ENCODE results near the gene MS4A12. TPM values are rescaled to one million over a fixed set of nuclear protein-coding genes. Genes with fewer than 3 reads are reported as not detected.
"Not testable (repeated sequence)": the region's sequence is repeated elsewhere in the genome, so short reads cannot be mapped to it uniquely, and the experiment has no call there.

MS4A12 gene
- total RNA-seq, result not detected

GRCh38 chr11:60492488-60493009 lies at the start of gene MS4A12:
Gene MS4A12 (plus strand): TSS chr11:60492778. CDS start chr11:60497319, 4,541 bp downstream.
- H3K4me1 Mint-ChIP-seq, result no peaks in the 10 kb centered on the region
- CTCF ChIA-PET, result no interaction called here

GRCh38 chr11:60447070-60447469 lies 45.5 kb upstream of the MS4A12 start:
- ChIA-PET POLR2A (no interaction called here), CTCF (no interaction called here)
- Mint-ChIP-seq H3K4me3 (no peak overlapping the region), H3K27me3 (no peaks in the 10 kb centered on the region), H3K27ac (no peak overlapping the region), H3K36me3 (ENCODE audit: low read depth) (no peaks in the 10 kb centered on the region), H3K4me1 (peaks cover 12% of the 10 kb centered on the region), H3K9me3 (no peaks in the 10 kb centered on the region)
- DNase-seq, result no peak

More at GRCh38 chr11:60492488-60493009, at the start of gene MS4A12:
- Mint-ChIP-seq H3K27ac (no peak within 1 kb of the TSS), H3K36me3 (ENCODE audit: low read depth) (no peaks in the 10 kb centered on the region), H3K9me3 (no peaks in the 10 kb centered on the region), H3K27me3 (peaks cover 14% of the 10 kb centered on the region), H3K4me3 (no peak within 1 kb of the TSS)
- no peak for DNase-seq
- POLR2A ChIA-PET, result no interaction called here

- ChIA-PET POLR2A (no interaction called here), CTCF (no interaction called here)
- no peak for DNase-seq
- Mint-ChIP-seq H3K27me3 (no peaks in the 10 kb centered on the region), H3K36me3 (ENCODE audit: low read depth) (no peaks in the 10 kb centered on the region), H3K4me3 (no peak overlapping the region), H3K9me3 (no peaks in the 10 kb centered on the region), H3K27ac (no peak overlapping the region), H3K4me1 (peaks cover 10% of the 10 kb centered on the region)
Measured at GRCh38 chr11:60447846-60448245, 44.7 kb upstream of the MS4A12 start.

- H3K36me3 Mint-ChIP-seq (ENCODE audit: low read depth); H3K4me1 Mint-ChIP-seq; H3K9me3 Mint-ChIP-seq; CTCF ChIA-PET; H3K27me3 Mint-ChIP-seq; H3K4me3 Mint-ChIP-seq; H3K27ac Mint-ChIP-seq; DNase-seq; POLR2A ChIA-PET: not testable (repeated sequence)
Measured at GRCh38 chr11:60451185-60451584, 41.4 kb upstream of the MS4A12 start.

- POLR2A ChIA-PET, result no interaction called here
- no peak overlapping the region for H3K4me3 Mint-ChIP-seq
- peaks cover 14% of the 10 kb centered on the region for H3K27me3 Mint-ChIP-seq
- H3K27ac Mint-ChIP-seq, result no peak overlapping the region
- no peaks in the 10 kb centered on the region for H3K36me3 Mint-ChIP-seq (ENCODE audit: low read depth)
- CTCF ChIA-PET, result no interaction called here
- H3K4me1 Mint-ChIP-seq, result no peaks in the 10 kb centered on the region
- H3K9me3 Mint-ChIP-seq, result no peaks in the 10 kb centered on the region
- DNase-seq, result no peak
Measured at GRCh38 chr11:60454212-60454611, 38.4 kb upstream of the MS4A12 start.

GRCh38 chr11:60455531-60456042 lies 37.0 kb upstream of the MS4A12 start, which contains the start of gene MS4A1:
Gene MS4A1 (plus strand): TSS chr11:60455847. CDS start chr11:60462375, 6,528 bp downstream.
- H3K27me3 Mint-ChIP-seq, result peaks cover 14% of the 10 kb centered on the region
- H3K9me3 Mint-ChIP-seq, result no peaks in the 10 kb centered on the region
- POLR2A ChIA-PET, result interaction anchor here (1.1 kb wide), 1 partner anchor 21 kb away, joined by 4 read pairs; no protein-coding TSS in a partner anchor
- CTCF ChIA-PET, result no interaction called here
- H3K27ac Mint-ChIP-seq, result no peak within 1 kb of the TSS
- H3K4me3 Mint-ChIP-seq, result no peak within 1 kb of the TSS
- DNase-seq, result no peak
- H3K4me1 Mint-ChIP-seq, result no peaks in the 10 kb centered on the region
- no peaks in the 10 kb centered on the region for H3K36me3 Mint-ChIP-seq (ENCODE audit: low read depth)

GRCh38 chr11:60457576-60457975 lies 35.0 kb upstream of the MS4A12 start:
- CTCF ChIA-PET, result no interaction called here
- Mint-ChIP-seq H3K9me3 (no peaks in the 10 kb centered on the region), H3K4me3 (no peak overlapping the region), H3K27me3 (peaks cover 14% of the 10 kb centered on the region), H3K36me3 (ENCODE audit: low read depth) (no peaks in the 10 kb centered on the region), H3K27ac (no peak overlapping the region), H3K4me1 (no peaks in the 10 kb centered on the region)
- DNase-seq, result no peak
- POLR2A ChIA-PET, result no interaction called here

GRCh38 chr11:60459345-60459744 lies 33.2 kb upstream of the MS4A12 start:
- CTCF ChIA-PET, result no interaction called here
- Mint-ChIP-seq H3K4me1 (peaks cover 3% of the 10 kb centered on the region), H3K4me3 (no peak overlapping the region), H3K36me3 (ENCODE audit: low read depth) (no peaks in the 10 kb centered on the region), H3K27me3 (peaks cover 11% of the 10 kb centered on the region), H3K9me3 (no peaks in the 10 kb centered on the region), H3K27ac (no peak overlapping the region)
- POLR2A ChIA-PET, result no interaction called here
- DNase-seq, result no peak

GRCh38 chr11:60468829-60469228 lies 23.7 kb upstream of the MS4A12 start:
- ChIA-PET POLR2A (no interaction called here), CTCF (interaction anchor here (1.0 kb wide), 1 partner anchor 106 kb away, joined by 3 read pairs; no protein-coding TSS in a partner anchor)
- H3K9me3 Mint-ChIP-seq, result no peaks in the 10 kb centered on the region
- H3K4me3 Mint-ChIP-seq, result no peak overlapping the region
- H3K36me3 Mint-ChIP-seq (ENCODE audit: low read depth), result no peaks in the 10 kb centered on the region
- peaks cover 13% of the 10 kb centered on the region for H3K27me3 Mint-ChIP-seq
- H3K4me1 Mint-ChIP-seq, result no peaks in the 10 kb centered on the region
- no peak for DNase-seq
- no peak overlapping the region for H3K27ac Mint-ChIP-seq

- no peaks in the 10 kb centered on the region for H3K9me3 Mint-ChIP-seq
- CTCF ChIA-PET, result no interaction called here
- no peak overlapping the region for H3K27ac Mint-ChIP-seq
Measured at GRCh38 chr11:60469723-60470122, 22.9 kb upstream of the MS4A12 start.

GRCh38 chr11:60477035-60477445 lies 15.5 kb upstream of the MS4A12 start:
- POLR2A ChIA-PET, result interaction anchor here (0.7 kb wide), 1 partner anchor 21 kb away, joined by 4 read pairs; the partner anchor contains the start of gene MS4A1

More at GRCh38 chr11:60469723-60470122, 22.9 kb upstream of the MS4A12 start:
- no peaks in the 10 kb centered on the region for H3K36me3 Mint-ChIP-seq (ENCODE audit: low read depth)
- H3K4me1 Mint-ChIP-seq, result no peaks in the 10 kb centered on the region
- no peak overlapping the region for H3K4me3 Mint-ChIP-seq
- H3K27me3 Mint-ChIP-seq, result peaks cover 13% of the 10 kb centered on the region
- POLR2A ChIA-PET, result no interaction called here
- no peak for DNase-seq

GRCh38 chr11:60482361-60482760 lies 10.2 kb upstream of the MS4A12 start:
- Mint-ChIP-seq H3K36me3 (ENCODE audit: low read depth) (no peaks in the 10 kb centered on the region), H3K4me1 (peaks cover 9% of the 10 kb centered on the region), H3K9me3 (no peaks in the 10 kb centered on the region), H3K27ac (no peak overlapping the region), H3K27me3 (peaks cover 15% of the 10 kb centered on the region), H3K4me3 (no peak overlapping the region)
- POLR2A ChIA-PET, result no interaction called here
- CTCF ChIA-PET, result interaction anchor here (1.1 to 1.2 kb wide), 2 partner anchors 119 to 138 kb away, joined by 3 to 4 read pairs; no protein-coding TSS in a partner anchor
- no peak for DNase-seq

More at GRCh38 chr11:60477035-60477445, 15.5 kb upstream of the MS4A12 start:
- Mint-ChIP-seq H3K36me3 (ENCODE audit: low read depth) (no peaks in the 10 kb centered on the region), H3K27ac (no peak overlapping the region), H3K4me3 (no peak overlapping the region), H3K9me3 (no peaks in the 10 kb centered on the region), H3K27me3 (peaks cover 19% of the 10 kb centered on the region), H3K4me1 (peaks cover 1% of the 10 kb centered on the region)
- CTCF ChIA-PET, result interaction anchor here (0.6 kb wide), 1 partner anchor 143 kb away, joined by 3 read pairs; no protein-coding TSS in a partner anchor
- DNase-seq, result no peak

- H3K4me1 Mint-ChIP-seq, result peaks cover 9% of the 10 kb centered on the region
- ChIA-PET POLR2A (no interaction called here), CTCF (interaction anchor here (1.0 kb wide), 1 partner anchor 153 kb away, joined by 3 read pairs; no protein-coding TSS in a partner anchor)
- H3K27me3 Mint-ChIP-seq, result peaks cover 6% of the 10 kb centered on the region
- H3K36me3 Mint-ChIP-seq (ENCODE audit: low read depth), result no peaks in the 10 kb centered on the region
- DNase-seq, result peak; percentile 23
- H3K9me3 Mint-ChIP-seq, result no peaks in the 10 kb centered on the region
- H3K27ac Mint-ChIP-seq, result no peak overlapping the region
- H3K4me3 Mint-ChIP-seq, result no peak overlapping the region
Measured at GRCh38 chr11:60485987-60486386, 6.6 kb upstream of the MS4A12 start.

- Mint-ChIP-seq H3K27me3 (peaks cover 13% of the 10 kb centered on the region), H3K36me3 (ENCODE audit: low read depth) (no peaks in the 10 kb centered on the region), H3K9me3 (no peaks in the 10 kb centered on the region), H3K4me1 (no peaks in the 10 kb centered on the region), H3K4me3 (no peak overlapping the region), H3K27ac (no peak overlapping the region)
- POLR2A ChIA-PET, result no interaction called here
- CTCF ChIA-PET, result no interaction called here
- DNase-seq, result no peak
Measured at GRCh38 chr11:60493454-60493853, 876 bp downstream of the MS4A12 start.
